HG02759 (cell line): ENCODE measurements around the gene MCFD2.

ENCODE experiments used
- ATAC-seq: cut with Tn5 transposase; IDR thresholded peaks from one replicate; pipeline ENCODE4 v1.9.1; 2021; ENCODE audit warnings: mild to moderate bottlenecking, moderate library complexity; ENCODE audit not compliant: unreplicated experiment

MCFD2 gene

GRCh38 chr2:46915281-46915810 is at the start of gene MCFD2:
MCFD2 (minus strand) TSS chr2:46915806; CDS start chr2:46909171, 6,635 bp downstream.
- ATAC-seq, result peak; percentile 25

DNA sequence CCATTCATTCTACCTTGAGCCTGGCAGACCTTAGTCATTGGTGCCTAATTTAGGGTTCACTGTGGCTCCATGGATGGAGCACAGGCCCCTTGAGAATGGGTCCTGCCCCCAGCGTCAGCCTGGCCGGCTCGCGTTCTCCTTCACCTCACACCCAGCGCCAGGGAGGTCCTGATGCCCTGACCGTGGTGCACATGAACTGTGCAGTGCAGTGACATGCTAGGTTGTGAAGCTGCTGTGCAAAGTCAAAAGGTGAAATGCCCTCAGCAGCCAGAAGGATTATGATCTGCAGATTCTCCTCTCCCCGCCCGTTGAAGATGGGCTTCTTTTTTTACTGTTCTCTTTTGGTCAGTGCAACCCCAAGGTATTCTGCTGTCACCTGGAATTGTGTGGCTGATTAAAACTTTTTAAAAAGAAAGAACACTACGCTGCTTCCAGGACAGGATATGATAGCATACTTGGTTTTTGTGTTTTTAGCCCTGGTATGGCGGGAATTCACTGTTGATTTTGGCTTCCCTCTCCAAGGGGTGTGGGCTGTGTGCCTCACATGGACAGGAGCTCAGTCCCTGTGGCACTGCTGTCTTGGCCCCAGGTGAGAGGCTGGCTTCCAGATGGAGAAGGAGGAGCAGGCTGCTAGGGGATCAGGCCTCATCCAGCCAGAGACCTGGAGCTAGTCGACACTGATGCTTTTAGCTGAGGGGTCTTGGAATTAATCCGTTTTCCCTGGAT is 49.4 kb upstream of the MCFD2 start:
- no peak for ATAC-seq

- no peak for ATAC-seq
Observed at GRCh38 chr2:46963941-46964673, 48.5 kb upstream of the MCFD2 start.

- no peak for ATAC-seq
Observed at GRCh38 chr2:46963210-46963609, 47.6 kb upstream of the MCFD2 start.

- no peak for ATAC-seq
Observed at GRCh38 chr2:46962751-46963150, 47.1 kb upstream of the MCFD2 start.

DNA sequence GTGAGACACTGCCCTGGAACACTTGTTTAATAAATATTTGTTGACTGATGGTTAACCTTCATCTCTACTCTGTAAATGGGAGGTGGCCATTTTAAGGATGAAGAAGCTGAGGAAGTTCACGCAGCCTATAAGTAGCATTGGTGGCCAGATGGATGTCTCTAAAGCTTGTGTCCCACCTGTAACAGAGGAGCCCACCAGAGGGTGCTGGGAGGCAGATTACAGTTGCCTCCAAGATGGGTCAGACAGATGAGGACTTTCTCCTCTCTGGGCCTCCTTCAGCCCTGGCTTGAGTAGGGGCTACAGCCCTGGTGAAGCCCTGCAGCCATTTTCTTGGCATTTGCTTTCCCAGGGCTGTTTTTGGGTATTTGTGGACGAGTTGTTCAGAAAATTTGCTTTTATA is 45.0 kb upstream of the MCFD2 start:
- no peak for ATAC-seq

DNA sequence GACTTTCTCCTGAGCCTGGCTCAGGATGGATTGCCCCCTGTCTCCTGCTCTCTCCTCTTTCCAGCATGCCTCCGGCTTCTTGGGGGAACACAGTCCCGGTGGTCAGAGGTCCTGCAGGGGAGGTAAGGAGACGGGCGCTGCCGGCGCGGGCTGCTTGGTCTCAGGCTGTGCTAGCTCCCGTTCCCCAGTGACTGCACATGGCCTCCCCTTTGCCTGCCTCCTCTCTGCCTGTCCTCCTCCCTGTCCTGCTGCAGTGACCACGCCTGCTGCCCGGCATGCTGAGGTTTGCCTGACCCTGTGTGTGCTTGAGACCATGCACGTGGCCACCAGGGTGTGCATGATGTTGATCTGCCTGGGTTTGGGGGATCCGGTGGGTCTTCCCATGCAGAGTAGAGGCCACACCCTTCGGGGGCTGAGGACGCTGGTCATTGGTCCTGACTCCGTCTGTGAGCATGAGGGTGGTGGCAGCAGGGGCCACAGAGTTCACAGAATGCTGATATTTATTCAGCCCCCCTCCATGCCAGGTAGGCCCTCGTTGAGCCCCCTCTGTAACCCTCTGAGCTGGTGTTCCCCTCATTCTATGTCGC is 42.9 kb upstream of the MCFD2 start:
- no peak for ATAC-seq

DNA sequence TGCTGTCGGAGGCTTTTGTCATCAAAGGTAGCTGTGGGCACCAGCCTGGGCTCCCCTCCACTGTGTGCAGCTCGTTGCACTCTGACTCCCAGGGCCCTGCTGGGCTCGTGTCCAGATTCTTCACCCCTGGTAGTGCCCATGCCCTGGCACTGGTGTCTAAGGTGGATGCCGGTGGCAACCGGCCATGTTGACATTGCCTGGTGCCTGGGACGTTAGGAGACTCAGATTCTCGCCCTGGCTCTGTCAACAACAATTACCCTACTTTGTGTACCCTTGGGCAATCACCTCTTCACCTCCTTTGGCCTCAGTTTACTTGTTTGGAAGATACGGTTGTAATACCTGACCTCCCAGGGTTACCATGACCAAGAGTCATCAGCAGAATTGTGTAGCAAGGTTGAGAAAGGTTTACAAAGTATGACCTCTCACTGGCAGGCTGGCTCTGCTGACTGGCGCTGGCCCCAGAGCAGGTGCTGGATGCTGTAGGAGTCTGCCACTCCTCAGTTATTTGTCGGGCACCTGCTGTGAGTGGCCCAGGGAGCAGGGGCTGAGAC is 41.5 kb upstream of the MCFD2 start:
- ATAC-seq, result no peak

DNA sequence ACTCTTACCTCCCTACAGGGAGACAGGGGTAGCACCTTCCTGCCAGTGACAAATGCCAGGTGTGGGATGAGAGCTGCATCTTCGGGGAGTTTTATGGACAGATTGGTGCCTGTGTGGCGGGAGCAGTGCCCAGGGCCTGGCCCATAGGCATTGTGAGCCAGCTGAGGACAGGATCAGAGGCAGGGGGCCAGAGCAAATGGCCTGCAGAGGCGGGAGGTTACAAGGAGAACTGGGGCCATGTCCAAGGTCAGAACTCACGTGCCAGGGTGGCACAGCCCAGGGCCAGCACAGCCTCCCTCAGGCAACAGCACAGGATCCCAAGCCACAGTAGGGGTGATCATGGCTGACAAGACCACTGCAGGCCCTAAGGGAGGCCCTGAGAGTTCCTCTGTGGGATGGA is 40.2 kb upstream of the MCFD2 start:
- ATAC-seq, result no peak

GRCh38 chr2:46954951-46955571 is 39.5 kb upstream of the MCFD2 start:
- ATAC-seq, result no peak

- no peak for ATAC-seq
Observed at GRCh38 chr2:46952171-46952570, 36.6 kb upstream of the MCFD2 start.

DNA sequence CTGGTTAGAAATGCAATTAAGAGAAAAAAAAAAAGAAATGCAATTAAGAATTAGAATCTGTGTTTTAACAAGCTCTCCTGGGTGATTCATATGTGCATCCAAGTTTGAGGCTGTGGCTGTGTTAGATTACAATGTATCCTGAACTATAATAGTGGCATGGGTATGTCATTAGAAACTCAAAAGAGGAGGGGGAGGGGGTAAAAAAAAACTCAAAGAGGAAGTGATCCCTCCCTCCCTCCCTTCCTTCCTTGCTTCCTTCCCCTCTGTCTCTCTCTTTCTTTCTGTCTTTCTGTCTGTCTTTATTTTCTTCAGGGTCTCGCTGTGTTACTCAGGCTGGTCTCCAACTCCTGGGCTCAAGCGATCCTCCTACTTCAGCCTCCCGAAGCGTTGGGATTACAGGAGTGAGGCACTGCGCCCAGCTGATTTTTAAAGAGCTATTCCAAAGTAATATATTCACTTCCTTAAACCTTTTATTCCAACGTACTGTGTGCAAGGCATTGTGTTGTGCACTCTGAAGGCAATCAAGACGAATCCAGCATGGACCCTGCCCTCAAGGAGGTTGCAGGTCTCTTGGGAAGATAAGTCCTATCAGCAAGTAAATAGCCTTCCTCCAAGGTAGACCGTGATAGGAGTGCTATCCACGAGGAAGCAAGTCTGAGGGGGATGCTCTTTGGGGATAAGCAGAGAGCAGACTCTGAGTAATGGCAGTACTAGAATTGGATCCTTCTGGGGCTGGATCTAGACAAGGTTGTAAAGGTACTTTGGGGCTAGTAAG is 35.9 kb upstream of the MCFD2 start:
- ATAC-seq, result no peak

- ATAC-seq, result no peak
Observed at GRCh38 chr2:46950314-46950713, 34.7 kb upstream of the MCFD2 start.

DNA sequence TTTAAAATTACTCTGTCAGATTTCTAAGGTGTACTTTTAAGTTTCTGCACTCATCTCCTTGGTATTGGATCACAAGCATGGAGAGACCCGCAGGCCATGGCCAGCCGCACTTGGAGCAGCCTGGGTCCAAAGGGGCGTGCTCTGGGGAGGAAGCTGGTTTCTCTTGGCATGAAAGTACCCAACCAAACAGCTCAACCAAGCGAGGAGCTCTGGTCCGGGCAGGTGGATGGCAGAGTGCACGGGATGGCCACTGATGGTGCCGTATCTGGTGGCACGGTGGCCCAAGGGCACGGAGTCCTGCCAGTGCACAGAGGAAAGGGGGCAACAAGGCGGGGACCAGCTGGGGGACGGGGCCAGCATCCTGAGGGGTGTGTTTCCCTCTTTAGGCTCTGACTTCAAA is 32.2 kb upstream of the MCFD2 start:
- no peak for ATAC-seq

DNA sequence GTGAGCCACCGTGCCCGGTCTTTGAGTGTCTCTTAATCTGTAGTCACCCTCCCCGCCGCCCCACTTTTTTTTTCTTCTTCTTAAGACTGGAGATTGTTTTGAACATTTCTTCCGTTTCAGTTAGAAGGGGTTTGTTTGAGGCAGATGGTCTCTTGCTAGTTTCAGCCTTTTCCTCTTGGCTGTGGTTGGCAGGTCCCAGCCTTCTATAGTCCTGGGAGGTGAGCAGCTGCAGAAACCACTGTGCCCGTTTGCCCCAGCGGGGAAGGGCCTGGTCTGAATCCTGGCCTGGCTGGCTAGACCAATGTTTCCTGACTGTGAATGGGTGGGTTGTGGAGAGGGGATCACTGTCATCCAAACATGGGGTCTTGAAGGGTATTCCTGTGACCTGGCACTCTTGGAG is 30.1 kb upstream of the MCFD2 start:
- ATAC-seq, result no peak

GRCh38 chr2:46943881-46944798 is 28.5 kb upstream of the MCFD2 start:
- peak; percentile 45 for ATAC-seq

GRCh38 chr2:46942891-46943626 is 27.5 kb upstream of the MCFD2 start:
- no peak for ATAC-seq

- peak; percentile 32 for ATAC-seq
Observed at GRCh38 chr2:46942143-46942526, 26.5 kb upstream of the MCFD2 start.
